ENCODE results near the gene ST6GAL1. TPM values are rescaled to one million over a fixed set of nuclear protein-coding genes. Genes with fewer than 3 reads are reported as not detected.
"Not testable (repeated sequence)": the region's sequence is repeated elsewhere in the genome, so short reads cannot be mapped to it uniquely, and the experiment has no call there.

ST6GAL1 gene
- total RNA-seq, 1 experiment from 2014 or later, result 15.6 TPM

DNA sequence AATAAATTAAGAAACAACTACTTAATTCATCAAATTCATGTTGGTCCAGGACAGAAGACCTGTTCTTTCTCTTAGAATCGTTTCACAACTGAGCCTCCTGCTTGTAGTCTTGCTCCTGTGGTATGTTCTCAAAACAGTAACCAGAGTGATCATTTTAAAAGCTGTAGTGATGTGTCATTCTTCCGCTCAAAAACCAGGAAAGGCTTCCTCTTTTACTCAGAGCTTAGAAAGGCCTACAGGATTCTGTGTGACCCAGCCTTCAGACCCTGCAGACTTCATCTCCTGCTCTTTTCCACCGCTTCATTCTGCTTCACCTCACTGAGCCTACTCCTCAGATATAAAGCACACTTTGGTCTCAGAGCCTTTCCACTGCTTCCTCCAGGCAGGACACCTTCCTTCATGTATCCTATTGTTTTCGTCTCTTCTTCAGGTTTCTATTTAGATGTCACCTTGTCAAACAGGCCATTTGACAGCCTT is 22.7 kb downstream of the ST6GAL1 start:
- ATAC-seq, result no peak
- H3K4me2 ChIP-seq (ENCODE audit: low read length), result no peak overlapping the region

DNA sequence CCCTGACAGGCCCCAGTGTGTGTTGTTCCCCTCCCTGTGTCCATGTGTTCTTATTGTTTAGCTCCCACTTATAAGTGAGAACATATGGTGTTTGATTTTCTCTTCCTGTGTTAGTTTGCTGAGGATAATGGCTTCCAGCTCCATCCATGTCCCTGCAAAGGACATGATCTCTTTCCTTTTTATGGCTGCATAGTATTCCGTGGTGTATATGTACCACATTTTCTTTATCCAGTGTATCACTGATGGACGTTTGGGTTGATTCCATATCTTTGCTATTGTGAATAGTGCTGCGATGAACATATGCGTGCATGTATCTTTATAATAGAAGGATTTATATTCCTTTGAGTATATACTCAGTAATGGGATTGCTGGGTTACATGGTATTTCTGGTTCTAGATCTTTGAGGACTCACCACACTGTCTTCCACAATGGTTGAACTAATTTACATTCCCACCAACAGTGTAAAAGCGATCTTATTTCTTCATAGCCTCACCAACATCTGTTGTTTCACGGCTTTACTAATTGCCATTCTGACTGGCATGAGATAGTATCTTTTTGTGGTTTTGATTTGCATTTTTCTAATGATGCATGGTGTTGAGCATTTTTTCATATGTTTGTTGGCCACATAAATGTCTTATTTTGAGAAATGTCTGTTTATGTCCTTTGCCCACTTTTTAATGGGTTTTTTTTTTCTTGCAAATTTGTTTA is 23.8 kb downstream of the ST6GAL1 start:
- H3K4me3 ChIP-seq (replicated peaks in 1 of 2; ENCODE audit: low read depth in 1 of 2, low read length in 2 of 2); H2AFZ ChIP-seq (ENCODE audit: low read depth, low read length, poor library complexity, severe bottlenecking); RAD21 ChIA-PET (ENCODE audit: low non-redundant PET in 1 of 2, low total read pairs in 2 of 2, uncharacterized antibody in 2 of 2, unreplicated experiment in 2 of 2); H3K36me3 ChIP-seq (ENCODE audit: control insufficient read depth in 1 of 2, insufficient read depth in 2 of 2, low read length in 2 of 2); BruUV-seq (replicated peaks); CTCF ChIA-PET; H3K27me3 ChIP-seq (ENCODE audit: insufficient read depth, low read length); H3K4me2 ChIP-seq (ENCODE audit: low read length); H3K9me2 ChIP-seq (ENCODE audit: insufficient read depth); DNase-seq (ENCODE audit: low read depth, low spot score); H4K20me1 ChIP-seq (ENCODE audit: insufficient read depth); intact Hi-C loops (cut with micrococcal nuclease); H3K4me1 ChIP-seq (ENCODE audit: control insufficient read depth in 1 of 2, insufficient read depth in 2 of 2, low read length in 2 of 2); POLR2A ChIA-PET; H3K27ac ChIP-seq (ENCODE audit: low read depth, low read length); H3K9ac ChIP-seq (ENCODE audit: low read length); ATAC-seq; H3K9me3 ChIP-seq (ENCODE audit: control insufficient read depth in 1 of 2, insufficient read depth in 1 of 2, low read depth in 1 of 2, low read length in 2 of 2); H3K79me2 ChIP-seq (ENCODE audit: insufficient read depth, low read length): not testable (repeated sequence)

More for the DNA sequence above, 22.7 kb downstream of the ST6GAL1 start:
- H3K27ac ChIP-seq (ENCODE audit: low read depth, low read length), result no peak overlapping the region
- POLR2A ChIA-PET, result no interaction called here
- no peaks in the 10 kb centered on the region for H4K20me1 ChIP-seq (ENCODE audit: insufficient read depth)
- no peaks in the 10 kb centered on the region for H3K79me2 ChIP-seq (ENCODE audit: insufficient read depth, low read length)
- no peaks in the 10 kb centered on the region for H3K4me1 ChIP-seq (ENCODE audit: control insufficient read depth in 1 of 2, insufficient read depth in 2 of 2, low read length in 2 of 2)
- intact Hi-C loops (cut with micrococcal nuclease), result no loop called here
- no peak for DNase-seq (ENCODE audit: low read depth, low spot score)
- no peaks in the 10 kb centered on the region for H3K27me3 ChIP-seq (ENCODE audit: insufficient read depth, low read length)
- no peak overlapping the region for H2AFZ ChIP-seq (ENCODE audit: low read depth, low read length, poor library complexity, severe bottlenecking)
- no TSS peak for BruUV-seq (replicated peaks)
- TF ChIP-seq REST (IDR thresholded peaks at IDR 0.05; ENCODE audit: low read depth), result no peak
- TF ChIP-seq EZH2phosphoT487 (IDR thresholded peaks at IDR 0.05; ENCODE audit: borderline replicate concordance), result no peak
- TF ChIP-seq SIN3A (IDR thresholded peaks at IDR 0.05; ENCODE audit: low read depth), result no peak
- no peak for TF ChIP-seq TCF7L2 (IDR thresholded peaks at IDR 0.05; ENCODE audit: borderline replicate concordance, extremely low read depth, insufficient read depth, insufficient read length)
- TF ChIP-seq ZNF274 (IDR thresholded peaks at IDR 0.05; ENCODE audit: low read depth, low read length), result no peak
- no peak for TF ChIP-seq FOSL1 (IDR thresholded peaks at IDR 0.05; ENCODE audit: low read depth)
- no peak for TF ChIP-seq CEBPB (IDR thresholded peaks at IDR 0.05; ENCODE audit: low read depth)
- H3K36me3 ChIP-seq (ENCODE audit: control insufficient read depth in 1 of 2, insufficient read depth in 2 of 2, low read length in 2 of 2), result no peaks in the 10 kb centered on the region
- no peaks in the 10 kb centered on the region for H3K9me3 ChIP-seq (ENCODE audit: control insufficient read depth in 1 of 2, insufficient read depth in 1 of 2, low read depth in 1 of 2, low read length in 2 of 2)
- CTCF ChIA-PET, result no interaction called here
- H3K4me3 ChIP-seq (replicated peaks in 1 of 2; ENCODE audit: low read depth in 1 of 2, low read length in 2 of 2), result no peak overlapping the region
- H3K9ac ChIP-seq (ENCODE audit: low read length), result no peak overlapping the region
- RAD21 ChIA-PET (ENCODE audit: low non-redundant PET in 1 of 2, low total read pairs in 2 of 2, uncharacterized antibody in 2 of 2, unreplicated experiment in 2 of 2), result no interaction called here
- no peaks in the 10 kb centered on the region for H3K9me2 ChIP-seq (ENCODE audit: insufficient read depth)

Measured in HCT116 (cell line).